GM12865 (cell line): Measurements from ENCODE around the gene C1QTNF9.
"Not testable (repeated sequence)": the region's sequence is repeated elsewhere in the genome, so short reads cannot be mapped to it uniquely, and the experiment has no call there.

Experiments
- DNase-seq: peaks from one replicate; pipeline ENCODE4 v3.0.0; 2010; ENCODE audit warnings: low read depth
- H3K4me3 ChIP-seq: 2 replicates; pipeline ENCODE4 v1.5.1; 2011; ENCODE audit warnings: mild to moderate bottlenecking, low read depth, low read length, control low read depth
- CTCF ChIP-seq: IDR thresholded peaks from 2 replicates; pipeline ENCODE4 v1.5.1; 2011; ENCODE audit warnings: low read length, control low read depth, low read depth, inconsistent platforms; ENCODE audit not compliant: insufficient read depth; ENCODE audit errors: missing control alignments

Gene C1QTNF9

GRCh38 chr13:24356270-24356669 is 46.9 kb downstream of the C1QTNF9 start:
- TF ChIP-seq CTCF = no peak
- no peak overlapping the region for H3K4me3 ChIP-seq
- no peak for DNase-seq

GRCh38 chr13:24356837-24357236 is 47.5 kb downstream of the C1QTNF9 start:
- TF ChIP-seq CTCF = no peak
- H3K4me3 ChIP-seq = no peak overlapping the region
- DNase-seq = no peak

GRCh38 chr13:24357756-24358155 is 48.4 kb downstream of the C1QTNF9 start:
- no peak overlapping the region for H3K4me3 ChIP-seq
- no peak for DNase-seq
- no peak for TF ChIP-seq CTCF

DNA sequence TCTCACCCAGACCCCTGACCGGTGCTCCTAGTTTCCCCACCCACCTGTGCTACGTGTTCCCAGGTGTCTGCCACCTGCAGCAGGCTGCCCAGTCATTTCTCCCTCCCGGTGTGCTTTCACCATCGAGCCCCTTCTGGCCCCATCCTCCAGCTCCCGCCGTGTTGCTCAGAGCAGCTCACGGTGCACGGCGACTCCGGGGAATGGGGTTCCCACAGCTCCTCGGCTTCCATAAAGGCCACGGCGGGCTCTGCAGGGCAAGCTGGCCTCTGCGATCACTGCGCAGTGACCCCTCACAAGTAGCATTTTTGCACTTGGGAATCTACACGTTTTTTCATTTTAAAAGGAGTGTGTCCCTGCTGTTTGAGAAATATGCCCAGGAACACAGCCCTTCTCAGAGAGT is 49.5 kb downstream of the C1QTNF9 start:
- not testable (repeated sequence) for H3K4me3 ChIP-seq, DNase-seq

GRCh38 chr13:24359252-24359651 is 49.9 kb downstream of the C1QTNF9 start:
- DNase-seq, H3K4me3 ChIP-seq: not testable (repeated sequence)

- DNase-seq = no peak
- TF ChIP-seq CTCF = no peak
- no peak overlapping the region for H3K4me3 ChIP-seq
Observed at GRCh38 chr13:24360106-24360505, 50.7 kb downstream of the C1QTNF9 start.

DNA sequence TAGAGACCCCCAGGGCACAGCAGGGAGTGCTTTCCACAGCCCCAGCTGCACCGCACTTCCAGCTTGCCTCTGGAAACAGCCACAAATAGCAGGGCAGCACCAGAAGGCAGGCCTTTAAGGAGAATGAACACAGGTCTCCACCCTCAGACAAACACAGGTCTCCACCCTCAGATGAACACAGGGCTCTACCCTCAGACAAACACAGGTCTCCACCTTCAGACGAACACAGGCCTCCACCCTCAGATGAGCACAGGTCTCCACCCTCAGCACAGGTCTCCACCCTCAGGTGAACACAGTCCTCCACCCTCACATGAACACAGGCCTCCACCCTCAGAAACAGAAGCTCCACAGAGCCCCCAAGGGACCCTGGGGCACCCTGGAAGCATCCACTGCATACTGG is 51.7 kb downstream of the C1QTNF9 start:
- DNase-seq = no peak
- TF ChIP-seq CTCF = no peak
- no peak overlapping the region for H3K4me3 ChIP-seq

DNA sequence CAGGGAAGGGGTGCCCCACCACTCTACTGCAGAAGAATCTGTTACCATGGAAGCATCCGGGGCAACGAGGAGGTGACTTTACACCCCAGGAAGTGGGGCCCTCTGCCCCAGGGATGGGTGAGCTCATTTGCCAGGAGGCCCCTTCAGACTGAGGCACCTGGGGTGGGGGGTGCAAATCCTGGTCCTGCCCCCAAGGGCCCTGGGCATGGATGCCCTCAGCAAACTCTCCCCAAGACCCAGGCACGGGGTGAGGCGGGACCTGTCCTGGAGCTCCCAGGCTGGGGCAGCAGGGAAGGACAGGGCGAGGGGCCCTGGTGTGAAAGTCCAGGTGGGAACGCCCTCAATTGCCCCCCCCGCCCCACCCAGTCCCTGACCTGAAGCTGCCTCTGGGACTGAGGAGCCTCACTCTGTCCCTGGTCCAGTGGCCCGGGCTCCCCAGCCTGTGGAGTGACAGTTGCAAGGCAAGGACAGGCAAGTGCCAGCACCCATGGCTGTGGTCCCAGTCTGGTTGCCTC is 52.5 kb downstream of the C1QTNF9 start:
- TF ChIP-seq CTCF = no peak
- no peak overlapping the region for H3K4me3 ChIP-seq
- no peak for DNase-seq
